ENCODE results near the gene PPIE. TPM values are rescaled to one million over a fixed set of nuclear protein-coding genes. Genes with fewer than 3 reads are reported as not detected.

The PPIE gene
- total and polyA plus RNA-seq, 2 of the 13 experiments (the other 11 are each of a cell fraction or from before 2014, with no cell fraction given): 15.3 to 26.3 TPM

GRCh38 chr1:39779821-39780220 lies 41.1 kb downstream of the PPIE start (continued):
- no peak for TF ChIP-seq TEAD2 (CRISPR knock-in tag; IDR thresholded peaks at IDR 0.05)

GRCh38 chr1:39781349-39781715 lies 42.6 kb downstream of the PPIE start:
- no peak overlapping the region for H2AFZ ChIP-seq (ENCODE audit: low read length)

GRCh38 chr1:39782103-39782502 lies 43.4 kb downstream of the PPIE start:
- H3K9ac ChIP-seq (ENCODE audit: insufficient read depth, low read depth, low read length): no peak overlapping the region
- in situ Hi-C loops (cut with HindIII; ENCODE audit: extremely low pct_ligation_motif_present, low pct_unique_long_range_greater_than_20kb): no loop called here
- H3K4me3 ChIP-seq (replicated peaks in 1 of 3; ENCODE audit: insufficient read depth in 1 of 3, low read depth in 2 of 3, low read length in 3 of 3): no peak overlapping the region
- intact Hi-C loops (cut with micrococcal nuclease; ENCODE audit: unreplicated experiment): no loop called here
- H3K79me2 ChIP-seq (ENCODE audit: insufficient read depth, low read length): no peaks in the 10 kb centered on the region
- H3K36me3 ChIP-seq (replicated peaks in 1 of 2; ENCODE audit: control insufficient read depth in 1 of 2, insufficient read depth in 2 of 2, low read length in 2 of 2): no peaks in the 10 kb centered on the region
- ChIA-PET POLR2A (no interaction called here), CTCF (ENCODE audit: low intra/inter-chr PET ratio, low total read pairs) (no interaction called here)
- no TSS peak for BruUV-seq (replicated peaks)
- FAIRE-seq: no peak
- no peaks in the 10 kb centered on the region for H3K9me3 ChIP-seq (ENCODE audit: low read length)
- no peak overlapping the region for H3K27ac ChIP-seq (ENCODE audit: extremely low read length, insufficient read depth, low read length)
- 72% methylated on average over 6 of the region's 6 CpGs for WGBS (ENCODE audit: low lambda C conversion rate)
- DNase-seq (ENCODE audit: low spot score): no peak
- no peak overlapping the region for H3K4me2 ChIP-seq (ENCODE audit: low read depth, low read length)
- H3K4me1 ChIP-seq (ENCODE audit: insufficient read depth, low read length): no peaks in the 10 kb centered on the region
- no peak for ATAC-seq
- peaks cover 0 to 10% of the 10 kb centered on the region in 2 experiments; a peak in 3 of 5 replicates for H3K27me3 ChIP-seq (ENCODE audit: control insufficient read depth in 1 of 2, insufficient read depth in 2 of 2, low read length in 2 of 2)
- H4K20me1 ChIP-seq (ENCODE audit: insufficient read depth, low read length): no peaks in the 10 kb centered on the region
- H2AFZ ChIP-seq (ENCODE audit: low read length): no peak overlapping the region
- TF ChIP-seq GTF3A (CRISPR knock-in tag; conservative IDR thresholded peaks at IDR 0.05): no peak
- TF ChIP-seq GATA4 (IDR thresholded peaks at IDR 0.05; ENCODE audit: borderline replicate concordance, low read depth): no peak
- TF ChIP-seq ZBTB33 (CRISPR knock-in tag; IDR thresholded peaks at IDR 0.05): no peak
- no peak for TF ChIP-seq GATAD1 (CRISPR knock-in tag; IDR thresholded peaks at IDR 0.05)
- no peak for TF ChIP-seq DZIP1 (CRISPR knock-in tag; IDR thresholded peaks at IDR 0.05)
- TF ChIP-seq ZBTB49 (CRISPR knock-in tag; IDR thresholded peaks at IDR 0.05; ENCODE audit: borderline replicate concordance): no peak

More at GRCh38 chr1:39781349-39781715, 42.6 kb downstream of the PPIE start:
- no TSS peak for BruUV-seq (replicated peaks)
- H3K36me3 ChIP-seq (replicated peaks in 1 of 2; ENCODE audit: control insufficient read depth in 1 of 2, insufficient read depth in 2 of 2, low read length in 2 of 2): no peaks in the 10 kb centered on the region
- peaks cover 0 to 6% of the 10 kb centered on the region in 2 experiments; a peak in 2 of 5 replicates for H3K27me3 ChIP-seq (ENCODE audit: control insufficient read depth in 1 of 2, insufficient read depth in 2 of 2, low read length in 2 of 2)
- DNase-seq (ENCODE audit: low spot score): no peak
- no peak overlapping the region for H3K4me3 ChIP-seq (replicated peaks in 1 of 3; ENCODE audit: insufficient read depth in 1 of 3, low read depth in 2 of 3, low read length in 3 of 3)
- no peak for ATAC-seq
- no peak overlapping the region for H3K9ac ChIP-seq (ENCODE audit: insufficient read depth, low read depth, low read length)
- ChIA-PET POLR2A (no interaction called here), CTCF (ENCODE audit: low intra/inter-chr PET ratio, low total read pairs) (no interaction called here)
- 57% methylated on average over 2 of the region's 2 CpGs for WGBS (ENCODE audit: low lambda C conversion rate)
- H4K20me1 ChIP-seq (ENCODE audit: insufficient read depth, low read length): no peaks in the 10 kb centered on the region
- no peaks in the 10 kb centered on the region for H3K4me1 ChIP-seq (ENCODE audit: insufficient read depth, low read length)
- no peak overlapping the region for H3K4me2 ChIP-seq (ENCODE audit: low read depth, low read length)
- no peak overlapping the region for H3K27ac ChIP-seq (ENCODE audit: extremely low read length, insufficient read depth, low read length)
- no peaks in the 10 kb centered on the region for H3K79me2 ChIP-seq (ENCODE audit: insufficient read depth, low read length)
- intact Hi-C loops (cut with micrococcal nuclease; ENCODE audit: unreplicated experiment) (no loop called here), in situ Hi-C loops (cut with HindIII; ENCODE audit: extremely low pct_ligation_motif_present, low pct_unique_long_range_greater_than_20kb) (no loop called here)
- no peak for FAIRE-seq
- H3K9me3 ChIP-seq (ENCODE audit: low read length): no peaks in the 10 kb centered on the region
- TF ChIP-seq ZNF777 (CRISPR knock-in tag; IDR thresholded peaks at IDR 0.05) (no peak), SMAD9 (CRISPR knock-in tag; IDR thresholded peaks at IDR 0.05) (no peak), NCOA5 (CRISPR knock-in tag; IDR thresholded peaks at IDR 0.05) (no peak), MAFF (IDR thresholded peaks at IDR 0.05; ENCODE audit: low read depth, low read length) (no peak), EP300 (IDR thresholded peaks at IDR 0.05; ENCODE audit: low read depth in 2 of 2, low read length in 2 of 2) (no peak), EP300 (CRISPR knock-in tag; IDR thresholded peaks at IDR 0.05; ENCODE audit: borderline replicate concordance) (no peak), ZNF10 (CRISPR knock-in tag; IDR thresholded peaks at IDR 0.05; ENCODE audit: borderline replicate concordance, low read depth) (no peak), RAD21 (CRISPR knock-in tag; IDR thresholded peaks at IDR 0.05) (no peak), DNMT1 (CRISPR knock-in tag; IDR thresholded peaks at IDR 0.05) (no peak)
